NCI-H226 (cell line): Measurements from ENCODE around the gene TCERG1L.
"Not testable (repeated sequence)": the region's sequence is repeated elsewhere in the genome, so short reads cannot be mapped to it uniquely, and the experiment has no call there.

Source experiments
- DNase-seq: peaks from one replicate; pipeline ENCODE4 v3.0.0-alpha.2; 2015

TCERG1L gene

DNA sequence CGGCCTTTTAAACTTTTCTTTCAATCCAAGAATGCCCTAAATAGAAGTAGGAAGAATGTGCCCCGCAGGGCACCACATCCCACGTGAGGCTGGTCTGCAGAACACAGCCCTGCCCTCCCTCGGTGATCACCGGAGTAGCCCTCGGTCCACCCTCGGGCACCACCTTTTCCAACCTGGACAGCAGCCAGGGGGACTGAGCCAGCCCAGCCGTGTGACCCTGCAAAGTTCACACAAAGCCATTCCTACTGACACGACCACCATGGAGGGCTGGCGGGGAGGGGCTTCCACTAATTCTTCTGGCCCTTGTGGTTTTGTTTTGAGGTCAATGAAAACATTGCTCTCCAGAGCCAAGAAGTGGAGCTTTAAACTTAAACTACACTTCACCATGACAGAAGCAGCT is 132.2 kb downstream of the TCERG1L start:
- no peak for DNase-seq

DNA sequence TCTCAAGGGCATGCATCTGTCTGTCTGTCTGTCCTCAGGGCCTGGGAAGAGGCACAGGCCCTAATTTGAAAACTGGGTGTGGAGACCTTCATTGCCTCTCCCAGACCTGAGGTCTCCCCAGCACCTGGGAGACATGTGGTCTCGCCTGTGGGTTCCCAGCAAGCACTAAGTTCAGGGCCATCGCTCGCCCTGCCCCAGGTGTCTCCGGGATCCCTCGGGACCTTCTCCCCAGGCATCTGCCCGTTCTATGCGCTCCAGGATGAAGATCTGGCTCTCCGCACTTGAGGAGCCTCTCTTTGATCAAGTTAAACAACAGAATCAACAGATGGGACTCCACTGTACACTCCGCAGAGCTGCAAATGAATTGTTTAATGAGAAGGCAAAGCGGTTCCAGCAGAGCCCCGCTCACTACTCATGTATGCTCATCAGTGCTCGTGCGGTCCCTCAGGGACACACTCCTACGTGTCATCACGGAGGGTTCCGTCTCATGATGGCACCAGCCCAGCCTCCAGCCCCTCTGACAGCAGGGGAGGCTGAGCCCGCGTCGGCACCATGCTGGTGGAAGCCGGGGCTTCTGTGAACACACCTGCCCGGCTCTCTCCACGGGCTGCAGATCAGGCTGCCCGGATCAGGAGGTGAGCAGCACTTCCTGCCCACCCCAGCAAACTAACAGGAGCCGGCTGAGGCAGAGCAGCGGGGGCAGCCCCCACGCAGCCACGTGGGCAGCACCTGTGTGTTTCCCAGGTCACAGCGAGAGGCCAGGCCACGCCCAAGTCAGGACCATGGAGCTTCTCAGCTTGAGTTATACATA is 132.8 kb downstream of the TCERG1L start:
- DNase-seq = no peak

DNA sequence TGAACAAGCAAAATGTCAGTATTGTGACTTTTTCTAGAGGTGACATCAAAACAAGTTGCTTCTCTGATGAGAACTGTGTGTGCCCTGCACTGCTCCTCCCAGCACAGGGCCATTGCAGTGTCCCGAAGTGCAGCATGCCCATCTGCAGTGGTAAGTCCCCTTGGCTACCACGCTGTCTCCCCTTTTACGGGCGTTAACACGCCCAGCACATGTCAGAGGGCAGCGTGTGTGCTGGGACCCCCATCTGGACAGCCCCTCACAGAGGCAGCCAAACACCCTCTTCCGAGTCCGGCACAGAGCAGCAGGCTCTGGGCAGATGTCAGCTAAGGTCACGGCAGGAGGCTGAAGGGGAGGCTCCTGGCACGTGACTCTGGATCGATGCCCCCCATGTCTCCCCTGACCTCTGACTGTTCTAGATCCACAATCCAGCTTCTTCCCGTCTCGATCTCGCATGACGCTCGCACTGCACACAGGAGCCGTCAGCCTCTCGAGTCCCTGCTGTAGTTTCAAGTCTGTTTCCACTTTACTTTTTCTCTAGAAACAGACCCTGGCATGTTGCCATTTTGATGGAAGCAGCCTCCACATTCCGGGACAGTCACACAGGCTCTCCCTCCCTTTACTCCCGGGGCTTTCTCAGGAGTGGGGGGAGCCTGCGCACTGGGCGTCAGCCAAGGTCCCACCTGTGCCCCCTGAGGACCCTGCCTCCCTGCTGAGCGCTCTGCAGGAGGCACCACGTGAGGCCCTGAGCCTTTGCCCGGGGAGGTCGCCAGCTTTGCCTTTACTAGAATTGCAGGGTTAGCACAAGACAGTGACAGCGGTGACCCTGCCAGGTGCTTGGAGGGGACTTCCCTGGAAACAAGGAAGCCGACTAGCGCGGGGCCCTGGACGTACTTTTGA is 133.8 kb downstream of the TCERG1L start:
- DNase-seq = no peak

DNA sequence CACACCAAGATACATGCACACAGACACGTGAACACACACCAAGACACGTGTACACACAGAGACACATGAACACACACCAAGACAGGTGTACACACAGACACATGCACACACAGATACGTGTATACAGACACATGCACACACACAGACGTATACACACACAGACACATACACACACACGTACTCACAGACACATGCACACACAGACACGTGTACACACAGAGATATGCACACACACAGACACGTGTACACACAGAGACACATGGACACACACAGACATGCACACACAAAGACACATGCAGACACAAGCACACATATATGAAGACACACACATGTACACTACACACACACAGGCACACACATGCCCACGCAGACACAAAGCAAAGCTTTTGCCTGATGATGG is 134.6 kb downstream of the TCERG1L start:
- no peak for DNase-seq

DNA sequence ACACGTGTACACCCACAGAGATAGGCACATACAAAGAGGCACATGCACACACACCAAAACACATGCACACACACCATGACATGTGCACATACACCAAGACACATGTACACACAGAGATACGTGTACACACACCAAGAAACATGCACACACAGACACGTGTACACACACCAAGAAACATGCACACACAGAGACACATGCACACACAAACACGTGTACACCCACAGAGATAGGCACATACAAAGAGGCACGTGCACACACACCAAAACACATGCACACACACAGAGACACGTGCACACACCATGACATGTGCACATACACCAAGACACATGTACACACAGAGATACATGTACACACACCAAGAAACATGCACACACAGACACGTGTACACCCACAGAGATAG is 135.2 kb downstream of the TCERG1L start:
- DNase-seq = not testable (repeated sequence)

DNA sequence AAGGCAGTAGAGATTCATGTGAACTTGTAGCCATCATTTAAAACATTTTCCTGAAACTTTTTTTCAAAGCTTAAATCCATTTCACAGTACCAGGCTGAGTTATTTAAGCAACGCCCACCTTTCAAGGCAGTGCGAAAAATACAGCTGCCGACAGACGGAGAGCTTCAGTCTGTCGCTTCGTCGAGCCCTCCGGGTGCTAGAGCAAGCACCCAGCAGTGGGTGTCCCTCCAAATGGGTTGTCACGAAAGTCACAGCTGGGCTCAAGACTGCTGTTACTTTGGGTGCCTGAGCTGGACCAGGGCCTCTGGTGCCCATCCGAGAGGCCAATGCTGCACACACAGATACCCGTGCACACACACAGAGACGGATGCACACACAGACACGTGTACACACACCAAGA is 135.6 kb downstream of the TCERG1L start:
- DNase-seq = no peak

DNA sequence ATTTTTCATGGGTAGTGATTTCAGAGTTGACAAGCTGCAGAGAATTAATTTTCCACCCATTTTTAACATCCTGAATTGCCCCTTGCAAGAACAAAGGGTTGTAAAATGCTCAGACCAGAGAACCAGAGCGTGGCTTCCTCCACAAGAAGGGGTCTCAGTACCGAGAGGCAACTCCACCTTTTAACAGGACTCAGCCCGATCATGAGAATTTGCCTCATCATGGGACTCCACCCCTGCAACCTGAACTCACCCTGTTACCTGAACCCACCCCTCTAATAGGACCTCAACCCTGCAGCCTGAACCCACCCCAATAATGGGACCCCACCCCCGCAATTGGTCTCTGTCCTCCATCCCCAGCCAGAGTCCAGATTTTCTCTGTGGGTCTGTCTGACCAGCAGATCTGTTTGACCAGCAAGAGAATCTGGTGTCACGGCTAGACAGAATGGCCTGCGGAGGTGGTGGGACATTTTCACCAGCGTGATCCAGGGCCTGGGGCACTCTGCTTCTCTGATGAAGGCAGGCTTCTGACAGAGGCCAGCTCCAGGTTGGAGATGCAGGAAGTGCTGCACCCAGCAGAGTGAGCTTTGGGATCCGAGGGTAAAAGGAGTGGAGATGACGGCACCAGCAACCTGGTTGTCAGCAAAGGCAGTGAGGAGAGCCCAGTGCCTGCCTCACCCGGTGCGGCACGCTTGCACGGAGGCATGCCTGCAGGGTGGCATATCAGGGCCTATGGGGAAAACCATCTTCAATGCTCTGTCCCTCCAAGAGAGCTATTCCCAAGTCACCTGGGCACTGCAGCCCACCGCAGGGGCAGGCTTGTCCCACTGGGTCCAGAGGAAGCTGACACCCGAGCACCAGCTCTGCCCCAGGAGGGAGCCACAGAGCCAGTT is 136.6 kb downstream of the TCERG1L start:
- DNase-seq = no peak

DNA sequence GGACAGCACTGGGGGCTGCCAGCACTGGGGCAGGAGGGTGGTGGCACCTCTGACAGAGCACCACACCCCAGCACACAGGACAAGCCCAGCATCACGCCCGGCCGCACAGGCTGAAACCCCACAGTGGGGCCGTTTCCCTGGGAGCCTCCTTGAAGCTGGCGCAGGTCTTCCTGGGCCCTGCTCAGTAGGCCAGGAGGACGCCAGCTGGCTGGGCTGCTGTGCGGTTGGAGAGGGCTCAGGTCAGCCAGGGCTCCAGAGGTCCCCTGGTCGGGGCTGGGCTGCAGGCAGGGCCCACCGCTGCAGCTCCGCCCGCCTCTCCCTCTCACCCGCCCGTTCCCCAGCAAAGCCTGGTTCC is 137.3 kb downstream of the TCERG1L start:
- no peak for DNase-seq

DNA sequence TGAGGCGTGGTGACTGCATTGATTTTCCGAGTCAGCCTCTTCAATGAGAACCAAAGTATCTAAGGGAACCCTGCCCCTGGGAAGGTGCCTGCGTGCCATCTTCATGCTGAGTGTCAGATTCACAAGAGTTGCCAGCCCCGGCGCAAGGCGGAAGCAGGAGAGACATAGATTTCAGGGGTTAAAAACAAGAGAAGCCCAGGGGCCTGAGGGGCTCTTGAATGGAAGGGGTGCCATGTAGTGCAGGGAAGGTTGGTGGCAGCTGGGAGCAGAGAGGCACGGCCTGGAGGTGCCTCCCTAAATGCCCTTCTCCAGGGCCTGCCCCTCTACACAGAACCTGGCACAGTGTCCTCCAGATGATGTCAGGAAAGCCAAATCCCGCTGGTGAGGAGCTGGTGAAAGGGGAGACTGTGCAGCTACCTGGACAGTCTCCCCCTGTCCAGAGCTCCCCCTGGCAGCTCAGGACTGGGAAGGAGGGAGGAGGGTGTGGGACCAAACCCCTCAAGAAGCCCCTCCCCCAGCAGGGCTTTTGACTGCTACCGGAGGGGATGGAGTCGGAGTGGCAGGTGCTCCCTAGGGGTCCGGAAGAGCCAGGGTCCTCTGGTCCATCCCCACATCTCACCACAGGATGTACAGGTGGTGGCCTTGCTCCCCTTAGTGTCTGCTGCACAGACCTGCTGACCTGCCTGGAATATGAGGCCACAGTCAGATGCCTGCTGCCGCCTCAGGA is 137.9 kb downstream of the TCERG1L start:
- DNase-seq = no peak

DNA sequence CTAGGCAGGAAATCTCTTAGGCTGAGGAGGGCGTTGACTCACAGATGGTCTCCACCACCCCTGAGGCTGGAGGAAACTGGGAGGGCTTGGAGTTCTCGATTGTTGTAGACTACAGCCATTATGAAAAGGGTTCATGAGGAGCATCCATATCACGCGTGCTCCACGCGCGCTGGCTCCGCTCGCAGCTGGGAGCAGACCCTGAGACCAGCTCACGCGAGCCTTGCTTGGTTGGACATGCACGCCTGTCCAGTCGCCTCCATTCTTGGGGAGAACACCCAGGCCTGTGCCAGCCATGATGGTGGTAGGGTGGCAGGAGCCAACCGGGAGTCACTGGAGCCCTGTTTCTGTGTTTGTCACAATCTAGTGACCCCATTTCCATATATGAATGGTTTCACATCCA is 139.1 kb downstream of the TCERG1L start:
- DNase-seq = no peak

DNA sequence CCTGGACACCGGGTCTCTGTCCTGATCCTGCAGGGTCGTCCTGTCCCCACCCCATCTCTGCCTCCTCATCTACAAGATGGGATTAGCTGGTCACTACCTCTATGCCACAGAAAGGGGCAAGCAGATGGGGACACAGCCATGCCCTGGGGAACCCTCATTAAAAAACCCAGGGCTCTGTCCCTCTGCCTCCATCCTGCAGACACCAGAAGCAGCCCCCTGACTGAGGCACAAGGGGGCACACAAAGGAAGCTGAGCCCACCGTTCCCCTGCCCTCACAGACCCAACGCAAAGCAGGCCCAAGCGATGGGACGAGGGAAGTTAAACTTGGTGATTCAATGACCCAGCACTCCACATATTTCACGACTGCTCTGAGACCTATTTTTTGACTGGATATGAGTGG is 142.4 kb downstream of the TCERG1L start:
- no peak for DNase-seq

DNA sequence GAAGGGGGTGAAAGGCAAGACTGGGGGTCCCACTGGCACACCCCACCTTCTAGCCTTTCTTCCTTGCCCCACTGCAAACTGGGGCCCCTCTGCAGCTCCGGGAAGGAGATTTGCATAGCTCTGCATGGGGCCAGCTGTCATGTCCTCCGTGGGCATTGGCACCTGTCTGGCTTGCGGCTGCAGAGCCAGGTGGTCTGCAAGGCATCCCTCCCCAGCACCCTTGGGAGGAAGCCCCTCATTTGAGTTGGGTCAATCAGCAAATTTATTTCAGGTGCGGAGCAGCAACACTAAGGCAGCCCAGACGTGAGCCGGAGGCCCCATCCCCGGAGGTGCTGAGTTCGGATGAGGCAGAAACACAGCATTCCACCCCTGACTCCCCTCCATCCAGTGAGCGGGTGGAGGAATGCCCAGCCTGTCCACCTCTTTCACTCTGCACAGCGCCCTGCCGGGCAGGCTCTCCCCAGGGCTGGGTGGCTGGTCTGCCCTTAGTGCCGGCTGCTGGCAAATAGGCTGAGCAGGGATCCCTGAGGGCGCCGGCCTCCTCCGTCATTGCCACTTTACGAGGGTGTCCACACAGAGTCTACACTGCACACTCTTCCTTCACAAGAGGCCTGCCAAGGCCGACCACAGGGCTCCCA is 143.2 kb downstream of the TCERG1L start:
- DNase-seq = no peak

DNA sequence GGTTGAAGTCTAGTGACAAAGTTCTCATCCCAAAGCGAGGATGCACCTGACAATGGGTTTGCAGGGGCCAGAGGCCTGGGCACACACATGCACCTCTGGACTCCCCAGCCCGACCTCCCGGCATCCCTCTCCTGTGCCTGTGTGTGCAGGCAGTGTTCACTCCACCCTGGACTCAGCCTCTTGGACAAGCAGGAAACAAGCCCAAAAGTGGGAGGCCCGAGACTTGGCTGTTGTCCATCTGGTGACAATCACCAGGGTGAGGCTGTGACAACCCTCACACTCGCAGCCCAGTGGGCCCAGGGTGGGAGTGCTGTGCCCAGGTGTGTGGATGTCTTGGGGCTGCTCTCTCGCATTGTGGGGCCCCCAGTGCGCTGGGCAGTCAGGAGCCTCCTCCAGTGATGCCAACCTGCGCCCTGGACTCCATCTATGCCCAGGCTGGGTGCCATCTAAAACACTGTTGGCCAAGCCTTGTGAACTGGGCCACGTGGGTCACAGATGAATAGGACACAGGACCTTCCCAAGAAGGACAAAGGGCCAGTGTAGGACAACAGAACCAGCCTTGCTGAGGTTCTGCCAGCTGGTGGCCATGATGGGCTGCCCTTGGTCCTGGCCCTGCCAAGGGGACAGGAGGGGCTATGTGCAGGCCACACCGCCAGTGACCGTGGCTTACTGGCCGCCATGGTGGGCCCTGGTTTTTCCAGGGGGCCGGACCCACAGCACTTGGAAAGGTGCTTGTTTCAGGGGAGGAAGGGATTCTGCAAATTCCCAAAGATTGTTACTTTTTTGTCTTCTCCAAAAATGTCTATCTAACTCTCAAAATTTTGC is 144.3 kb downstream of the TCERG1L start:
- no peak for DNase-seq

DNA sequence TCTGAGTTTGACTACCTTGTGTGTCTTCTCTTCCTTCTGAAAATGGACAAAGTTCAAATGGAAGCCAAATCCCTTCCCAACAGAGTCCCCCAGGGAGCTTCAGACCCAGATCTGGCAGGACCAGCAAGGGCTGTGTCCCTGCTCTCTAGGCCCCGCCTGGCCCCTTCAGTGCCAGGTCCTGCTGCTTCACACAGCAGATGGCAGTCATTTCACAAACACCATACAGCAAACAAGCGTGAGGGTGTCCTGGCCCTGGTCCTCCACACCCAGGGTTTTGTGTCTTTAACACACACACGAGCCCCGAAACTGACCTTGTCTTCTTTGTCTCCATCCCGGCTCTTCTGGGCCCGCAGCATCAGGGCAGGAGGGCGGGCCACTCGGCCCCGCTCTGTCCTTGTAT is 145.0 kb downstream of the TCERG1L start:
- DNase-seq = no peak

DNA sequence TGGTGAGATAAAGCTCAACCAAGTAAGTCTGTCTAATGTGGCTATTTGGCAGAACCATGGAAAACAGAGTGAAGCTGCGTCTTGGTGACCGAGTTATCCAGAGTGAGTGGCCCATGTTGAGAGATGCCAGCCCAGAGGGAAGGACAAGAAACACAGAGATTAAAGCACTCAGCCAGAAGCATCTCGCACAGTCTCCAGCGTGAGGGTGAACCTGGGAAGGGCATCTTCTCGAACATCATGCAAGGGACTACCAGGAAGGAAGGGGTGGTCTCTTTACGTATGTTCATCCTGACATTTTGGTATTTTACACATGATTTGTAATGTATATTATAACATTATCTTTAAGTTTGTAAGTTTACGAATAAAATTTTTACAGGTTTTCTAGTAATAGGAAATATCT is 146.4 kb downstream of the TCERG1L start:
- DNase-seq = no peak

DNA sequence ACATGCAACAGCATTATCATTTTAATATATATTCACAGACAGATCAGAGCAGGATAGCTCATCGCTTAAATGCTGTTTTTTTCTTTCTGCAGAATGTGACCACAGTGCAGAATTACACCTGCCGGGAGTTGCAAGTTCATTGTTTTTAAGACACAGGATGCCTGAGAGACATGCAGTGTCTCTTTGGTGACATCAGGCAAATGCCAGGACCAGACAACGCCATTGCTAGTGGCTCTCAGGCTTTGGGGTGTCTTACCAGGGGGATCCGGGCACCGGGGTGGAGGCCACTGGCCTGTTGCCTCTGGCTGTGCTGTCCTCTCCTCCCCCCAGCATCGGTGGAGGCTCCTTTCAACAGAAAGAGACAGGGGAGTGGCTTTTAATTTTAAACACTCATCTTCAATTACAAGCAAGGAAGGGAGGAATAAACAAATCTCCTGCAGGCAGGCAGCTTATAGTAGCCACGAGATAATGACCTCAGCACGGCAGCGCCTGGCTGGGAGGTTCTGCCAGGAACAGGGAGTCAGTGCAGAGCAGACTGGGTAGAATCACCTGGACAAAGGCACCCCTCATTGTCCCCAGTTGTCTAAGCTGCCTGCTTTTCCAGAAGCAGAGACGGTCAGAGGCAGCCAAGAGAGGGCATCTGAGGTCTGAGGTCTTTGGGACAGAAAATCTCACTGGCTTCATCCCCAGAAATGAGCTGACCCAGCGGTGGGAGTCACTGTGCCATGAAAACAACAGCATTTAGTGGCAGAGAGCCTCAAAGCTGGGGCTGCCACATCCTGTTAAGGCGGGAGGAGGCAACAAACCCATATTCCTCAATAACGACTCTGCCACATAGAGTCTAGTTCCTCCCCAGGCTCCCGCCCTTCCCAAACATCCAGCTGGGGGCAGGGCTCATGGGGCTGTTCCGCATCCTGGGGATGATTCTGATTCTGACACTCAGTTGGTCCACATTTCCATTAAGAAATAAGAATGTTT is 148.4 kb downstream of the TCERG1L start:
- no peak for DNase-seq

DNA sequence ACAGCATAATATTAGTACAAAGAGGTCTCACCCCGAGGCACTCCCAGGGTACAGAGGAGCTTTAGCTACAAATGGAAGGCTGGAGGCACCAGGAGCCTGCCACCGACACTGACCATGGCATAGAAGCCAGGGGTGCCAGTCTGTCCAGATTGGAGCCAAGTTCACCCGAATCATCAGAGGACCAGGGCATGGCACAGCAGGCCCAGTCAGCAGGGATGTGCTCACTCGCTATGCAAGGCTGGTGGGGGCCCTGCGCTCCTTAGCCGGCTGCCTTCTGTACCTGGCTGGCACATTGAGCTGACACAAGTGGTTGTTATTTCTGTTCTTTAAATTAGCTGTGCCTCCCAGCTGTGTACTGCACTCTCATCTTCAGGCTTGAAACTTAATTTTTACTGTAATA is 149.3 kb downstream of the TCERG1L start:
- DNase-seq = no peak

DNA sequence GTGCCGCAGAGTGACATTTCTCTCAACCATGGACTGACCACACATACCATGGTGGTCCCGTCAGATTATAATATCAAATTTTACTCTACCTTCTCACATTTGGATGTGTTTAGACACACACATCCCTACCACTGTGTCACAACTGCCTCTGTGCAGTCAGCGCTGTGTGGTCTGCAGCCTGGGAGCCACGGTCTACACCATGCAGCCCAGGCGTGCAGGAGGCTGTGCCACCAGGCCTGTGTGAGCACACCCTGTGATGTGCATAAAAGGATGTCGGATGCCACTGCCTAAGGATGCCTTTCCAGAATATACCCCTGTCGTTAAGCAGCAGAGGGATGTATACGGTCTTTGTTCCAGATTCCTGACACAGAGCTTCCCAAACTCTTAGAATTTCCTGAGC is 150.4 kb downstream of the TCERG1L start:
- DNase-seq = no peak

DNA sequence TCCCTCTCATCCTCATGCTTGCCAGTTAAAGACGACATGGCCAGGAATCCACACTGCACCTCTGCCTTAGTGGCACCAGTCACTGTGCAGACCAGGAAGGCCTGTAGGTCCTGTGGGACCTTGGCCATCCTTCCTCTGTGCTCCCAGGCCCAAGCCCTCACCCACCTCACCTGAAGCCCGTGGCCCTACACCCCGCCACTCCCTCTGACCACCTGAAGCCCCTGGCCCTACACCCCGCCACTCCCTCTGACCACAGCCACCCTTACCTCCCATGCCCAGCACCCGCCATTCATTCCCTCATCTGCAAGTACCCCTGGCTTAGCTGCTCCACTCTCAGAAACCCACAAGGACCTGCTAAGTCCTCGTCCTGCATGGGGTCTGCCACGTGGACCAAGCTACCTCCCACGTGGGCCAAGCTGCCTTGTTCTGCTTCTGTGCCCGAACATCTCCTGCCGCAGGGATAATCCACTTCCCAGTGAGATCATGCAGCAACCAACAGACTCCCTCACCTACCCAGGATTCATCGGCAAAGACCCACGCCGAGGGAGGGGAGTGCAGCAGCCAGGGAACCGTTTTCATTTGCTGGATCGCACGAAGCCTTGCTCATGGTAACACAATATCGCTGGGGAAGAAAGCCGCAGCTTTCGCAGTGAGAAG is 151.2 kb downstream of the TCERG1L start:
- DNase-seq = no peak
